HG03280 (cell line): ENCODE results near the gene ADD3.

Source experiments
- ATAC-seq: cut with Tn5 transposase; IDR thresholded peaks from one replicate; pipeline ENCODE4 v1.9.1; 2021; ENCODE audit warnings: mild to moderate bottlenecking, moderate library complexity; ENCODE audit not compliant: unreplicated experiment

The ADD3 gene

GRCh38 chr10:110172155-110172554, 164.4 kb downstream of the ADD3 start:
- ATAC-seq, result no peak

- no peak for ATAC-seq
Measured at GRCh38 chr10:110174201-110174600, 166.4 kb downstream of the ADD3 start.

GRCh38 chr10:110174816-110175215, 167.0 kb downstream of the ADD3 start:
- no peak for ATAC-seq

- no peak for ATAC-seq
Measured at GRCh38 chr10:110175406-110175805, 167.6 kb downstream of the ADD3 start.

GRCh38 chr10:110176141-110177030, 168.6 kb downstream of the ADD3 start:
- ATAC-seq, result no peak

- no peak for ATAC-seq
Measured at GRCh38 chr10:110179220-110179619, 171.4 kb downstream of the ADD3 start.

- ATAC-seq, result no peak
Measured at GRCh38 chr10:110181451-110181850, 173.7 kb downstream of the ADD3 start.

GRCh38 chr10:110181911-110182310, 174.1 kb downstream of the ADD3 start:
- ATAC-seq, result no peak

GRCh38 chr10:110184398-110184797, 176.6 kb downstream of the ADD3 start:
- no peak for ATAC-seq
